ENCODE measurements around the gene MED29. TPM values are rescaled to one million over a fixed set of nuclear protein-coding genes. Genes with fewer than 3 reads are reported as not detected.
A peak's percentile ranks its signal among the peaks of the same experiment; 100 is the strongest.

Gene MED29
- total and polyA plus RNA-seq, 2 of the 13 experiments (the other 11 are each of a cell fraction or from before 2014, with no cell fraction given) = 14.0 to 19.7 TPM

DNA sequence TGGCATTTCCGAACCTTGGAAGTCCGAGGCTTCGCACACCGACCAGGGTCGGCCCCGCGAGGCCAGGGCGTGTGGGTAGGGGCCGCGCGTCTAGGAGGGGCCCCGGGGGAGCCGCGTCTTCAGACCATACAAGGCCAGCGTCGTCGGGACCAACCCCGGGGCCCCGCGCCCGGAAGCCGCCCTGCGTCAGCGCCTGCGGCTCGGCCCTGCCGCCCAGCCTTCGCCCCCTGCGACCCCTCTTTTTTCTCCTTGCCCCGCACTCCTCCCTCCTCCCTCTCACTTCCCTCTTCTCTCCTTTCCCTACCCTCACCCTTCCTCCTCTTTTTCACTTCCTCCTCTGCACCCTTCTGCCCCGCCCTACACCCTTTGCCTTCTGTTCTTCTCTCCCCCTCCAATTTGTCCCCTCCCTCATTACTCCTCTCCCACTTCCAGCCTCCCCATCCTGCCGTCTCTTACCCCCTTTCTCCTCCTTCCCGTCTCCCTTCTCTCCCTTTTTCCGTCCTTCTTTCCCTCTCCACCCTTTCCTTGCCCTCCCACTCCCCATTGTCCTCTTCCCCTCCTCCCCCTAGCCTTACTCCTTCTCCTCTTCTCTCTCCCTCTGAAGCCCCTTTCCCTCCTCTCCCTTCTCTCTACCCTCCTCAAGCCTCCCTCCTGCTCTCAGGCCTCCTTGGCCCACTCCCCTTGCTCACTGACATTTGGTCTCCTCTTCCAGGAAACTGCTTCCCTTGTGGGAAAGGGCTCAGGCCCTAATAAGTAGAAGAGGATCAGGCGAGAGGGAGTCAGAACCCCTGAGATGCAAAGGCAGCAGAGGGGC is 19.0 kb downstream of the MED29 start (continued):
- TF ChIP-seq, protein P1, sequence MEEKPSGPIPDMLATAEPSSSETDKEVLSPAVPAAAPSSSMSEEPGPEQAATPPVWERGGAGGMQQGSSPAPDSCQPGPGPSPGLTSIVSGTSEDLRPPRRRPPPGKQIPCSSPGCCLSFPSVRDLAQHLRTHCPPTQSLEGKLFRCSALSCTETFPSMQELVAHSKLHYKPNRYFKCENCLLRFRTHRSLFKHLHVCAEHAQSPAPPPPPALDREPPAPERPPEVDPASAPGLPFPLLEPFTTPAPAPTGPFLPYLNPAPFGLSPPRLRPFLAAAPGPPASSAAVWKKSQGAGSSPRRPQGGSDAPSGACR (CRISPR knock-in tag; IDR thresholded peaks at IDR 0.05) = no peak
- TF ChIP-seq KLF16 (CRISPR knock-in tag; IDR thresholded peaks at IDR 0.05) (no peak), KLF15 (CRISPR knock-in tag; IDR thresholded peaks at IDR 0.05; ENCODE audit: borderline replicate concordance) (no peak), U2AF2 (IDR thresholded peaks at IDR 0.05; ENCODE audit: low read depth, low read length) (no peak), FOXO1 (CRISPR knock-in tag; IDR thresholded peaks at IDR 0.05) (no peak), MED8 (CRISPR knock-in tag; IDR thresholded peaks at IDR 0.05; ENCODE audit: insufficient replicate concordance) (no peak), KDM4B (CRISPR knock-in tag; IDR thresholded peaks at IDR 0.05) (no peak), ZNF468 (CRISPR knock-in tag; IDR thresholded peaks at IDR 0.05) (no peak), POLR2AphosphoS5 (IDR thresholded peaks at IDR 0.05; ENCODE audit: low read depth, low read length) (no peak; the same call in 1 of the 2 replicates), BCL6 (CRISPR knock-in tag; IDR thresholded peaks at IDR 0.05) (no peak), NRL (CRISPR knock-in tag; IDR thresholded peaks at IDR 0.05; ENCODE audit: borderline replicate concordance) (no peak)
- TF ChIP-seq, protein P2, sequence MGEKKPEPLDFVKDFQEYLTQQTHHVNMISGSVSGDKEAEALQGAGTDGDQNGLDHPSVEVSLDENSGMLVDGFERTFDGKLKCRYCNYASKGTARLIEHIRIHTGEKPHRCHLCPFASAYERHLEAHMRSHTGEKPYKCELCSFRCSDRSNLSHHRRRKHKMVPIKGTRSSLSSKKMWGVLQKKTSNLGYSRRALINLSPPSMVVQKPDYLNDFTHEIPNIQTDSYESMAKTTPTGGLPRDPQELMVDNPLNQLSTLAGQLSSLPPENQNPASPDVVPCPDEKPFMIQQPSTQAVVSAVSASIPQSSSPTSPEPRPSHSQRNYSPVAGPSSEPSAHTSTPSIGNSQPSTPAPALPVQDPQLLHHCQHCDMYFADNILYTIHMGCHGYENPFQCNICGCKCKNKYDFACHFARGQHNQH (CRISPR knock-in tag; IDR thresholded peaks at IDR 0.05) = peak; percentile 12; the same call in 1 of the 2 replicates
- TF ChIP-seq, protein P3, sequence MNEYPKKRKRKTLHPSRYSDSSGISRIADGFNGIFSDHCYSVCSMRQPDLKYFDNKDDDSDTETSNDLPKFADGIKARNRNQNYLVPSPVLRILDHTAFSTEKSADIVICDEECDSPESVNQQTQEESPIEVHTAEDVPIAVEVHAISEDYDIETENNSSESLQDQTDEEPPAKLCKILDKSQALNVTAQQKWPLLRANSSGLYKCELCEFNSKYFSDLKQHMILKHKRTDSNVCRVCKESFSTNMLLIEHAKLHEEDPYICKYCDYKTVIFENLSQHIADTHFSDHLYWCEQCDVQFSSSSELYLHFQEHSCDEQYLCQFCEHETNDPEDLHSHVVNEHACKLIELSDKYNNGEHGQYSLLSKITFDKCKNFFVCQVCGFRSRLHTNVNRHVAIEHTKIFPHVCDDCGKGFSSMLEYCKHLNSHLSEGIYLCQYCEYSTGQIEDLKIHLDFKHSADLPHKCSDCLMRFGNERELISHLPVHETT (CRISPR knock-in tag; conservative IDR thresholded peaks at IDR 0.05) = no peak
- TF ChIP-seq, protein P4, sequence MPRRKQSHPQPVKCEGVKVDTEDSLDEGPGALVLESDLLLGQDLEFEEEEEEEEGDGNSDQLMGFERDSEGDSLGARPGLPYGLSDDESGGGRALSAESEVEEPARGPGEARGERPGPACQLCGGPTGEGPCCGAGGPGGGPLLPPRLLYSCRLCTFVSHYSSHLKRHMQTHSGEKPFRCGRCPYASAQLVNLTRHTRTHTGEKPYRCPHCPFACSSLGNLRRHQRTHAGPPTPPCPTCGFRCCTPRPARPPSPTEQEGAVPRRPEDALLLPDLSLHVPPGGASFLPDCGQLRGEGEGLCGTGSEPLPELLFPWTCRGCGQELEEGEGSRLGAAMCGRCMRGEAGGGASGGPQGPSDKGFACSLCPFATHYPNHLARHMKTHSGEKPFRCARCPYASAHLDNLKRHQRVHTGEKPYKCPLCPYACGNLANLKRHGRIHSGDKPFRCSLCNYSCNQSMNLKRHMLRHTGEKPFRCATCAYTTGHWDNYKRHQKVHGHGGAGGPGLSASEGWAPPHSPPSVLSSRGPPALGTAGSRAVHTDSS (CRISPR knock-in tag; conservative IDR thresholded peaks at IDR 0.05) = no peak
- TF ChIP-seq, protein P5, sequence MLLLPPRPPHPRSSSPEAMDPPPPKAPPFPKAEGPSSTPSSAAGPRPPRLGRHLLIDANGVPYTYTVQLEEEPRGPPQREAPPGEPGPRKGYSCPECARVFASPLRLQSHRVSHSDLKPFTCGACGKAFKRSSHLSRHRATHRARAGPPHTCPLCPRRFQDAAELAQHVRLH (CRISPR knock-in tag; IDR thresholded peaks at IDR 0.05; ENCODE audit: borderline replicate concordance, low read depth) = no peak

Data from HepG2 (cell line).